Endothelial cell of hepatic sinusoid (primary cell): Measurements from ENCODE around the gene IDS.
"Not testable (repeated sequence)": the region's sequence is repeated elsewhere in the genome, so short reads cannot be mapped to it uniquely, and the experiment has no call there.

ENCODE experiments used
- in situ Hi-C: cut with HindIII; loops from 2 replicates; pipeline ENCODE4 v1.10.0; 2017; ENCODE audit warnings: low sequenced_read_pairs

IDS gene

DNA sequence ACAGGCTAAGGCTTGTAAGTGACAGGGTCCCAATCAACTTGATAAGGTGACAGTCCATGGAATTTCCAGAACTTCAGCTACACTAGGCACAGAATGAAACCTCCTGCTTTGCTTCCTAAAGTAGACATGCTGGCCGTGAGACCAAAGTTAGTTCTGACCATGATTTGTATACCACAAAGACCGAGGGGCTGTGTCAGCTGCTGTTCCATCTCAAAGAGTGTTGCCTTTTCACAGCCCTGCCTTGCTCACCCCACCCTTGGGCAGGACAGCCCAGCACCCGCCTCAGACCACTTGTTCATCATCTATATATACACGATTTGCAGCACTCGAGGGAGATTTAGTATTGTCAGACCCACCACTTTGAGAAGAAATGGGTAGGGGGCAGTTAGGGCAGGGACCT lies 5.3 kb downstream of the IDS start:
- in situ Hi-C loops = no loop called here

GRCh38 chrX:149498767-149499166 lies 6.3 kb downstream of the IDS start:
- in situ Hi-C loops = no loop called here

DNA sequence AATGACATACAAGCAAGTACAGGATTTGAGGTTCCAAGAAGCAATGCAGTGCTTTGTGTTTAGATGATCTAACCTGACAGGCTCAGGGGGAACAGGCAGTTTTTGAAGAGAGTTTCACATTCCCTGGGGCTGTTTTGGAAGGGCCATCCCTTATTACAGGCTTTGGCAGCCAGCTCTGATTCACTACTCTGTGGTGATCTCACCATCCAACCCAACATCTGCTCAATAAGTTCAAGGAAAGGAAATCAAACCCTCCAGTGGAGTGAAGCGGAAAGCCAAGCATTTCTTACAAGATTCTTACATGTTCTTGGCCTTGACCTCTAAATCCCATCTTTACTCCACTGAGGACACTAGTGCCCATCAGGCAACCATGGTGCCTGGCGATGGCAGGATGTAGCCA lies 7.5 kb downstream of the IDS start:
- in situ Hi-C loops = no loop called here

- in situ Hi-C loops = no loop called here
Measured at GRCh38 chrX:149497054-149497453, 8.1 kb downstream of the IDS start.

DNA sequence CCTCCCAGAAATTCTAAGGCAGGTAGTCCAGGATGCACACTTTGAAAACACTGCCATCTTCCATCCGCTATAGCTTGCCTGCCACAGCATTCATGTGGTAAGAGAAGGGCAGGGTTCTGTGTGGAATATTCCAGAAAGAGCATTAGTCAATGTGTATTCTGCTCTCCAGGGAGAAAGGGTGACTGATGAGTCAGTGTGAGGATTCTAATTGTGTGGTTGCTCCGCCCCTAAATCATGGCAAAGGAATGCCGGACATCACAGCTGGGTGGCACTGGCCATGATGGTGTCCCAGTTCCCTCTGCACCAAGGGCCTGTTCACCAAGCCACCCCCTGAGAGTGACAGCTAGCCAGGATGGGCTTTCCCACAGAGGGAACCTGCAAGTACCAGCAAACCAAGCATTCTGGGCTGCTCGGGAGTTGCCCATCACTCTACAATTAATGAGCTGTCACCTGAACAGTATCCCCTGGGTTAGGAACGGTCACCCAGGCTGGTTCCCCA lies 9.5 kb downstream of the IDS start:
- in situ Hi-C loops = no loop called here

DNA sequence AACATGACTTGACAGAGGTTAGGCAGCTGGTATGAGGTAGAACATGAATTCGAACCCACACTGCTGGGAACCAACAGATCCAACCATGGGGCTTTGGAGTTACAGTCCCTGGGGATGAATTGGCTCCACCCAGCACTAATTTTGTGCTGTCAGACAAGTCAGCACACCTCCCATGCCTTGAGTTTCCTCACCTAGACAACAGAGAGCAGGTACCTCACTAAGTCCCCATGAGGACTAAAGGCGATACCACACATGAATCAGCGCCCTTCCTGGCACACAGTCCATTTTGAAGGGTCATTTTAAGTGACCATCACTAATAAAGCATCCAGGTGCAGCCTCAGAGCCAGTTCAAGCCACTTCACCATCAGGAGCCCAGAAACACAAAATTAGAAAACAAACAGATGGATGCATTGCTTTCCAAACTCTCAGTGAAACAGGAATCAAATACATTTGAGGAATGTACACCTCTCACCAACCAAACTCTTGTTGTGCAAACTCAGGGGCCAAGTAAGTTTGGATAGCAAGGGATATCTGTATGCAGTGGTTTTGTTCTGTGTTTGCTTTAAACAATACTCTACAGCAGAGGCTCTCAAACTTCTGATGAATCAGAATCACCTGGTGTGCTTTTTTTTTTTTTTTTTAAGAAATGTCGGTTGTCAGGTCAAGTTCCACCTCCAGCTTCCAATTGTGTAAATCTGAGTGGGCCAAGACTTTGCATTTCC lies 10.1 kb downstream of the IDS start:
- in situ Hi-C loops = no loop called here

GRCh38 chrX:149493567-149494562 lies 11.2 kb downstream of the IDS start:
- in situ Hi-C loops = no loop called here

DNA sequence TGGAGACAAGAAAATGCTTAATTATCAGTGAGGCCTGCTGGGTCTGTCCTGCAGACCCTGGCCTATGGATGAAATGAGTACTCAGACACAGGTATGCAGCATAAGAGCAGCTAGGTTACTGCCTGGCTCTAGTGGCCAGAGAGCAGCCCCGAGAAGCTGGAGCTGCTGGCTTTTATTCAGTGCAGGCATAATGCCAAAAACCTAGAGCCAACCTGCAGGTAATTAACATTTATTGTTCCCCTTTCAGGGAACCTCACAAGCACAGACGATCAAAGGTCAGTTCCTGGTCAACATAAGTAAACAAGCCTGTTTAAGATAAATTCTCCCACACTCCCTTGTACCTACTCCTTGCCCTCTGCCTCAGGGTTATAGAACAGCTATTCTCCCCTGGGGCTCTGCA lies 13.3 kb downstream of the IDS start:
- in situ Hi-C loops = no loop called here

- in situ Hi-C loops = no loop called here
Measured at GRCh38 chrX:149490100-149490499, 15.0 kb downstream of the IDS start.

DNA sequence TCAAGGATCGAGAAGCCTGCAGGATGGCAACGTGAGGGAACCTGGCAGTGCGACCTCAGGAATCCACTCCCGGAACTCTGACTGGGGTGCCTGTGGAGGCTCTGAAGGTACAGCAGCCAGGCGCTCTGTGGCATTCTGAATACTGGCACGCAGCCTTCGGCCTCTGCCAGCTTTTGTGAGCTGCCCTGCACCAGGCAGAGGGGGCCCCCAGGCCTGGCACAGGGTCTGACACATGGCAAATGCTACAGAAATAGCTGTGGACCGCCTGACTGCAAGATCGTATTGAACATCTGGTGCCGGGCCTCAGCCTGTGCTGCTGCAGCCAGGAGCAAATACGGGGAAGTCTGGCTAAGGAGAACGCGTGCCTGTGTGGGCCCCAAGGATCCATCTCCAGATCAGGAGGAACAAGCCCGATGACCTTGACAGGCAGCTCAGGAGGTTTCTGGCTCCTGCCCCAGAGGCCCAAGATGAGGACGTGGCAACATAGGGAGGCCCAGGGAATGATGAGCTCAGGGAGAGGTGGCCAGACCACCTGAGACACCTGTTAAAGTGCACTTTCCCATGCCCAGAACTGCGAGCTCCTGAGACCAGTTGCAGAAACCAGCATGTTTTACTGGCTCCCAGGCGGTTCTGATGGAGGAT lies 16.6 kb downstream of the IDS start:
- in situ Hi-C loops = not testable (repeated sequence)

DNA sequence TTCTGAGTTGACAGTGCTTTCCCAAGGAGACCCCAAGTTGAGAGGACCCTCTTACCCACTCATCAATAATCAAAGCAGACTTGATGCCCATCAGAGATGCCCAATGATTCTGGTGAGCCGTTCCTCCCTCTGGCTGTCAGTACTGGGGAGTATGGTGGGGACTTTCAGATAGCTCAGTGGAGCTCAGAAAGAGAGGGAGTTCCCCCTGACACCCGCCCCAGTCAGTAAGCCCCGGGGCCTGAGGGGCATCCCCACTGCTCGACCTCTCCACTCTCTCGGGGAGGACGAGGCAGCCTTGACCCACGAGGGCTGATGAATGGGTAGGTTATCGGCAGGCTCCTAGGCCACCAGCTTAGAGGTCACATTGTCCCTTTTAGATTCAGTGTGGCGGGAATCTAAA lies 17.1 kb downstream of the IDS start:
- in situ Hi-C loops = not testable (repeated sequence)

GRCh38 chrX:149487292-149487691 lies 17.8 kb downstream of the IDS start:
- in situ Hi-C loops = no loop called here

DNA sequence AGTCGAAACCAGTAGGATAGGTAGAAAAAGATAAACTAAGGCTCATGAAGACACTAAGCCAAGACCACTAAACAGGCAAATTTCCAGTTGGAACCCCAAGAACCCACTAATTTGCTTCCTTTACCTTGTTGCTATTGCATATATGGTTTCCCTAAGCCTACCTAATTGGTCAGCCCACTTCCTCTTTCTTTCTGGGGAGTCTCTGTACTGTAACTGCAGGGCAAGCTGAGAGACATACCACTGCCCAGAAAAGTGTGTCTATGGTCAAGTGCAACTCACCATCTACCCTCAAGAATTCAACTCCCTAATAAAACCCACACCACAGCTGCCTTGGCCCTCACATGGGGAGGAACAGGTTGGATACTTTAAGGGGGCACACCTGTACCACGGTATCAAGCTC lies 28.6 kb downstream of the IDS start:
- in situ Hi-C loops = no loop called here

DNA sequence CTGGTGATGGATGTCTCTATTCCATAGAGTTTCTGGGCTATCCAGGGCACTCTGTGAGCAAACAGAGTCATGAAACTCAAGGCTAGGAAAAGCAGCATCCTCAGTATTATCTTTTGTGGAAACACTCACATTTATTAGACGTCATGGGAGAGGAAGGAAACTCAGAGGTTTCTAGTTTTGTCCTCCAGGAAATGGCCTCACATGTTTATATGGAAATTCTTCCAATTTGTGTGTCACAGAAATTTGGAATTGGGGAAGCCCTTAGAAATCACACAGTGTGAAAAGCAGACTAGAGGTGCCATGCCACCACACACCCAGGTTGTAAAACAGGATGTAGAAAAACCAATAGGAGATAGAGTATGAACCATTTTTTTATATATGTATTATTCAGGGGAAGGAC lies 31.1 kb downstream of the IDS start:
- in situ Hi-C loops = no loop called here

GRCh38 chrX:149473092-149473491 lies 32.0 kb downstream of the IDS start:
- in situ Hi-C loops = no loop called here

DNA sequence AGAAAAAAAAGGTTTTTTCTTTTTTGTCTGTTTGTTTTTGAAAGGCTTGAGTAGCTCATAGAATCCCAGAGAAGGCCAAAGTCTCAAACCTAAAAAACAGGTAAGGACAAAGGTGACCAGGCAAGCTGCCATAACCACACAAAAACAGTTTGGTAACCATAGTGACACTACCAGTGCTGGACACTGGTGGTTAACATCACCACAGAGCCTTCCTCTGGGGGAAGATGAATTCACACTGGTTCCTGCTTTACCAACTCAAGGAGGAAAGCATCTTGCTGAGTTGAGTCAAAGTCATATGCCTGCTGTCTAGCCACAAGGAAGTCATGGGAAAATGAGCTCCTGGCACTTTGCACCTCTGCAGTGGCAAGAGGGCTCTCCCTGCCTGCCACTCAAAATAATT lies 32.5 kb downstream of the IDS start:
- in situ Hi-C loops = no loop called here

GRCh38 chrX:149471397-149471796 lies 33.7 kb downstream of the IDS start:
- in situ Hi-C loops = no loop called here

- in situ Hi-C loops = no loop called here
Measured at GRCh38 chrX:149470955-149471354, 34.2 kb downstream of the IDS start.

DNA sequence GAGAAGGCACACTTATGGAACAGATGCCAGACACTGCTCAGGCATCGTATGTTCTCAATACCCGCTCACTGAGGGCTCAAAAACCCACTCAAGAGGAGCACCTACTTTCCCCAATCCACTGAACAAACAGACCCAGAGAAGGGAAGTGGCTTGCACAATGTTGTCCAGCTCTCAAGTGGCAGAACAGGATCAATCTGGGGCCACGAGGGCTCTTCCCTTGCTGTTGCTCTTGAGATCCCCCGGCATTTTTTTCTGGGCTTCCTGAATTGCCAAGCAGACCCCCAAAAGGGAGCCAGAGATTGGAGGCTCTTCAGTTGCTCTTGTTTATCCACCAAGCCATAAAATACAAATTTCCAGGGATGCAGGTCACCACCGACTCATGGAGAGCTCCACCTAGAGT lies 35.7 kb downstream of the IDS start:
- in situ Hi-C loops = no loop called here

GRCh38 chrX:149467920-149468319 lies 37.2 kb downstream of the IDS start:
- in situ Hi-C loops = no loop called here

- in situ Hi-C loops = no loop called here
Measured at GRCh38 chrX:149467461-149467860, 37.6 kb downstream of the IDS start.
